ENCODE results near the gene PBLD.
A peak's percentile ranks its signal among the peaks of the same experiment; 100 is the strongest.
"Not testable (repeated sequence)": the region's sequence is repeated elsewhere in the genome, so short reads cannot be mapped to it uniquely, and the experiment has no call there.

Gene PBLD

DNA sequence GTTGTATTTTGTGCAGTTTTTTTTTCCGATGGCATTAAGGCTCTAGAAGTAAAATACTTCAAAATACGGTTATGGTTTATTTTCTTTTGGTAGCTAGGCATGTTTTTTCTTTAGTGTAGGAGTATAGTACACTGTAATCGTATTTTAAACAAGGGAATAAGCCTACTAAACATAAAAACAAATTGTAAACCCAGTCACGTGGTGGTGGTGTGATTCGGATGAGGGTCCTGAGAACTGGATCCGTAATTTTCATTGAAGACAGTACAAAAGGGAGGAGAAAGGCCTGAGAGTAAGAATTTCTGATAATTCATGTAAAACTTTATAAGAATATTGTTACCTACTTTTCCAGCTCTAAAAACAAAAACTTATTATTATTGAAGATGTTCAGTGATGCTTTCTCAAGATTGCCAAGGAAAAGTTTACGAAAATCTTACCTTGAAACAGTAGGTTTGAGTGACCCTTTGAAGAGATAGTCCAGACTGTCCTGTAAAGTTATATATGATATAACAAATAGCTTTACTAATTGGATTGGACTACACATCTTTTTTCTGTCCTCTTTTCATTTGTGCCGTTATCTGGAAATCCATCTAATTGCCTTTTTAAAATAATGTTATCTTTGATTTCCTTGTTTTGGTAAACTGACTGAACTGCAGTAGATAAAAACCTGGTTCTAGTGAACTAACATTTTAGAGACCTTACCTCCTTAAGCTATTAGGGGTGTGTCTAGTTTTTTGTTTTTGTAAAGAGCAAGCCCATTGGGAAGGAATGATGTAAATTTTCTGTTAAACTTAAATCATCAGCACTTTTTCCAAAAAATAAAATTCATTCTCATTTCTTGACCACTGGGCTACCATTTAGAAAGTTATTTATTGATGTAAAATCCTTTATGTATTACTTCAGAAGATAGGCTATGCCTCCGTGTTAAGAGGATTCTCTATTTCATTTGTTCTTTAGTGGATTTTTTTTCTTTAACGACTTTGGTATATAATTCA, 1.0 kb upstream of the PBLD start:
- H3K4me3 ChIP-seq (ENCODE audit: low read depth, low read length) = peak overlapping the region; percentile 89
- no peak for DNase-seq (ENCODE audit: low read depth)
- TF ChIP-seq, protein P1, sequence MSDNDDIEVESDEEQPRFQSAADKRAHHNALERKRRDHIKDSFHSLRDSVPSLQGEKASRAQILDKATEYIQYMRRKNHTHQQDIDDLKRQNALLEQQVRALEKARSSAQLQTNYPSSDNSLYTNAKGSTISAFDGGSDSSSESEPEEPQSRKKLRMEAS (IDR thresholded peaks at IDR 0.05; ENCODE audit: low read depth, low read length) = peak; percentile 81
- no peak for TF ChIP-seq POLR2A (IDR thresholded peaks at IDR 0.05; ENCODE audit: extremely low read depth, insufficient read length)

DNA sequence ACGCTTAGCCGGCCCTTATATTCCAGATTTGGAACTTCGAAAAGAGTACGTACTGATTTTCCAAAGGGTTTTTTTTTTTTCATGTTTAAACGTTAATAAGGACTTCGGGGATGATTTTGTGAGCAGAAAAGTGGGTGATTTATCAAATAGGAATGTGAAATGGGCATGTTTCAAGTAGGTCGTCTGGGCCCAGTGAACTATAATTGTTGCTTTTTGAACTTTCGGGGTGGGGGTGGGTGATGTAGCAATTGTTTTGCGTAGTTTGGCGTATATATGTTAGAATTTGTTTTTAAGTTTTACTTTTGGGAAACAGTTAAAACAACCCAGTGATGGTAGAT, 299 bp upstream of the PBLD start:
- H3K4me3 ChIP-seq (ENCODE audit: low read depth, low read length) = peak overlapping the region; percentile 89
- no peak for TF ChIP-seq POLR2A (IDR thresholded peaks at IDR 0.05; ENCODE audit: extremely low read depth, insufficient read length)
- DNase-seq (ENCODE audit: low read depth) = no peak

DNA sequence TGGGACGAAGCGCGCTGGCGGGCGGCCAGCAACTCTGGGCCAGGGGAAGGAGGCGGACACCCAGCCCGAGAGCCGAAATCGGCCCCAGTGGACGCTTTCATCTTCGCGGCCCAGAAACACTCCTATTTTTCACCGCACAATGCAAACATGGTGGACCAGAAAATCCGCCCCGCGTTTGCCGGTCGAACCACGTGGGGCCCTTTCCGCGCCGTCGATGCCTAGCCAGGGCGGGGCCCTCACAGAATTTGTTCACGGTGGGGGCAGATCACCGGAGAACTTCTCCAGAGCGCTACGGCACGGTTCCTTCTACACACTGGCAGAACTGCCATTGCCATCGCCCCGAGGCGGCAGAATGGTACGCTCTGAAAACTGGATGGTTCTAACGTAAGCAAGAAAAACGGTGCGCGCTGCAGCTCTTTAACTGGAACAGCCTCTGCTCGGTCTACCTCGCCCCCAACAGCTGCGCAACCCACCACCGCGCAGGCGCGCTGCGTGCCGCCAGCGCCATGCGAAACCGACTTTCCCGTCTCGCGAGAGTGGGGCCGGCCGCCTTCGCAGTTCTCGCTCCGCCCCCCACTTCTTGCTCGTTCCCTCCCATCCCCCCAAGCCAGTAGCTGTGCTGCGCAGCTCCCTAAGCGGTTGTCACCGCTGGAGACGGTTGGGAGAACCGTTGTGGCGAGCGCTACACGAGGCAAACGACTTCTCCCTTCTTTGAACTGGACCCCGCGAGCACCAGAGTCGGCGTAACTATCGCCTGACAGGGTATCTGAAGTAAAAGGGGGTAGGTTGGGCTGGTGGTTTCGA, 1.1 kb downstream of the PBLD start, which contains the start of gene HNRNPH3:
HNRNPH3 (plus strand) TSS at position 610 of the 804 bp plus-strand sequence. CDS start 5,158 bp downstream, outside the sequence.
- H3K4me3 ChIP-seq (ENCODE audit: low read depth, low read length) = peak within 1 kb of the TSS; percentile 89
- TF ChIP-seq POLR2A (IDR thresholded peaks at IDR 0.05; ENCODE audit: extremely low read depth, insufficient read length) (peak; percentile 100), MYC (IDR thresholded peaks at IDR 0.05; ENCODE audit: low read depth, low read length) (peak; percentile 92)
- TF ChIP-seq, protein P1 (IDR thresholded peaks at IDR 0.05; ENCODE audit: low read depth, low read length) = peak; percentile 95
- TF ChIP-seq, protein P2, sequence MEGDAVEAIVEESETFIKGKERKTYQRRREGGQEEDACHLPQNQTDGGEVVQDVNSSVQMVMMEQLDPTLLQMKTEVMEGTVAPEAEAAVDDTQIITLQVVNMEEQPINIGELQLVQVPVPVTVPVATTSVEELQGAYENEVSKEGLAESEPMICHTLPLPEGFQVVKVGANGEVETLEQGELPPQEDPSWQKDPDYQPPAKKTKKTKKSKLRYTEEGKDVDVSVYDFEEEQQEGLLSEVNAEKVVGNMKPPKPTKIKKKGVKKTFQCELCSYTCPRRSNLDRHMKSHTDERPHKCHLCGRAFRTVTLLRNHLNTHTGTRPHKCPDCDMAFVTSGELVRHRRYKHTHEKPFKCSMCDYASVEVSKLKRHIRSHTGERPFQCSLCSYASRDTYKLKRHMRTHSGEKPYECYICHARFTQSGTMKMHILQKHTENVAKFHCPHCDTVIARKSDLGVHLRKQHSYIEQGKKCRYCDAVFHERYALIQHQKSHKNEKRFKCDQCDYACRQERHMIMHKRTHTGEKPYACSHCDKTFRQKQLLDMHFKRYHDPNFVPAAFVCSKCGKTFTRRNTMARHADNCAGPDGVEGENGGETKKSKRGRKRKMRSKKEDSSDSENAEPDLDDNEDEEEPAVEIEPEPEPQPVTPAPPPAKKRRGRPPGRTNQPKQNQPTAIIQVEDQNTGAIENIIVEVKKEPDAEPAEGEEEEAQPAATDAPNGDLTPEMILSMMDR (IDR thresholded peaks at IDR 0.05; ENCODE audit: low read depth, low read length) = no peak
- DNase-seq (ENCODE audit: low read depth) = peak; percentile 98

DNA sequence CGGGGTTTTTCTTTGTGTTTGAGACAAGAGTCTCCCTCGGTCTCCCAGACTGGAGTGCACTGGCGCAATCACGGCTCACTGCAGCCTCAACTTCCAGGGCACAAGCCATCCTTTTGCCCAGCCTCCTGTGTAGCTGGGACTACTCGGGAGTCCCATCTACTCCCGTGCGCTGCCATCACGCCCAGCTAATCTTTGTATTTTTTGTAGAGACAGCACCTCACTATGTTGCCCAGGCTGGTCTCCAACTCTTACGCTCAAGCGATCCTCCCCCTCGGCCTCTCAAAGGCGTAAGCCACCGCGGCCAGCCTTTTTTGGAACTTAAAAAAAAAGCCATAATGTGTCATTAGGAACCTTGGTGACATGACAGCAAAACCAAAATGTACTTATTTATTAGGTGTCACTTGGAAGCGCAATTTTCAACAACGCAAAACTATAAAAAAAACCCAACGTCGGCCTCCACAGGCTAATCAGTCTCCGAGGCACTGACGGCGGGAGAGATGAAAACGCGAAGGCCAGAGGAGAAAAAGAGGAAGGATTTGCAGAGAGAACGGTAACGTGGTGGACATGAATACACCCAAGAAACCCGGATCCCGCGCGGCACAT, 1.8 kb downstream of the PBLD start:
- DNase-seq (ENCODE audit: low read depth) = no peak
- H3K4me3 ChIP-seq (ENCODE audit: low read depth, low read length) = peak overlapping the region; percentile 89
- TF ChIP-seq, protein P2 (IDR thresholded peaks at IDR 0.05; ENCODE audit: low read depth, low read length) = no peak
- TF ChIP-seq MYC (IDR thresholded peaks at IDR 0.05; ENCODE audit: low read depth, low read length) = no peak
- TF ChIP-seq, protein P1 (IDR thresholded peaks at IDR 0.05; ENCODE audit: low read depth, low read length) = no peak
- TF ChIP-seq POLR2A (IDR thresholded peaks at IDR 0.05; ENCODE audit: extremely low read depth, insufficient read length) = no peak

DNA sequence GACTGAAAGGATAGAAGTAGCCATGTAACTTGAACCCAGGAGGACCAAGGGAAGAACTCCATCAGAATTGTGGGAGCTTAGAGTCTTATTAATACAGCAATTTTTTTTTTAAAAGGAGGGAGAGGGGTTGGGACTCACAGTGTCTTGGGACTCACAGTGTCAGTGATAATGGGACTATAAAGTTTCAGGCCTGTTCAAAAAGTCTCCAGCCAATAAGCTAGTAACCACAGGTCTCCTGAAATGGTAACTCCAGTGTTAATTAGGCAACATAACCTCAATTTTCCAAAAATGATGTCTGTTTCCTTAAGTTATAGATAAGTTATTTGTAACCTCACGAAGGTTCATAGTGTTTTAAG, 3.2 kb downstream of the PBLD start:
- no peak overlapping the region for H3K4me3 ChIP-seq (ENCODE audit: low read depth, low read length)
- TF ChIP-seq, protein P1 (IDR thresholded peaks at IDR 0.05; ENCODE audit: low read depth, low read length) = no peak; the same call in 1 of the 2 replicates
- no peak for TF ChIP-seq MYC (IDR thresholded peaks at IDR 0.05; ENCODE audit: low read depth, low read length)
- TF ChIP-seq POLR2A (IDR thresholded peaks at IDR 0.05; ENCODE audit: extremely low read depth, insufficient read length) = no peak
- TF ChIP-seq, protein P2 (IDR thresholded peaks at IDR 0.05; ENCODE audit: low read depth, low read length) = no peak
- no peak for DNase-seq (ENCODE audit: low read depth)

DNA sequence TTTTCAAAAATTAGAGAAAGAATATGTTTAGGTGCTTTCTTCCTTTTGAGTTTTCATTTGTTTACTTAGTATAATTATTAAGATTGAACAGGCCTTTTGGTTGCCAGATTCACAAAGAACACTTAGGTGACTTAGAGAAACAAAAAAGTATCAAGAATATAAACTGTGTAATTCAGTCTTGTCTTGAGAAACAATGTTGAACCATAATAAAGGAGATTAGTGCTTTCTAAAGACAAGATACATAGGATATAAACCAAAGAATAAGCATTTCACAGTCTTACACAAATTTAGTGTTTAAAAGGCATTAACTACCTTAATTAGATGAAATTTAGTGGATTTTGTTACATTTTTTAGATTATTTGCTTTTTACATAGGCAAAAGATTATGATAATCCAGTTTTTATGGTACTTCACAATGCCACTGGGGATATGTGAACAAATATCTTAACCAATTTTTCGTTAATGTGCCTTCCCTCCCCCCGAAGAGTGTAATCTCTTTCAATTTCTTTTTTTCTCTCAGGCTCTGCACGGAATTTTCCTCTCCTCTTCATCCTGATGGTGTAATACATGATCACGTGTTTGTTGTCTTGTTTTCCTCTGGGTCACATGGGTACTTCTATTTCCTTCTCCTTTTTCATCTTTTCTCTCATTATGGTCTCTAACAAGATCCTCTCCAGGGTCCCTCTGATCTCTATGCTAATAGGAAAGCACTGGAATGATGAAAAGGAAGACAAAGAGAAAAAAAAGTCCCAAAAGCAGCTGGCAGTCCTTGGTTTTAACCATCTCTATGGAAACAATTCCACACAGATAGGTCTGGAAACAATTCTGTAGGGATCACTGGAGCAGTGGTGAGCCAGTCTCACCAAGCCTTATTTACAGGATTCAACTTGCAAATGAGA, 4.6 kb downstream of the PBLD start:
- TF ChIP-seq POLR2A (IDR thresholded peaks at IDR 0.05; ENCODE audit: extremely low read depth, insufficient read length) (peak; percentile 57), MYC (IDR thresholded peaks at IDR 0.05; ENCODE audit: low read depth, low read length) (peak; percentile 83; the same call in 1 of the 2 replicates)
- TF ChIP-seq, protein P1 (IDR thresholded peaks at IDR 0.05; ENCODE audit: low read depth, low read length) = peak; percentile 100
- TF ChIP-seq, protein P2 (IDR thresholded peaks at IDR 0.05; ENCODE audit: low read depth, low read length) = no peak
- peak overlapping the region; percentile 49 for H3K4me3 ChIP-seq (ENCODE audit: low read depth, low read length)
- peak; percentile 88 for DNase-seq (ENCODE audit: low read depth)

DNA sequence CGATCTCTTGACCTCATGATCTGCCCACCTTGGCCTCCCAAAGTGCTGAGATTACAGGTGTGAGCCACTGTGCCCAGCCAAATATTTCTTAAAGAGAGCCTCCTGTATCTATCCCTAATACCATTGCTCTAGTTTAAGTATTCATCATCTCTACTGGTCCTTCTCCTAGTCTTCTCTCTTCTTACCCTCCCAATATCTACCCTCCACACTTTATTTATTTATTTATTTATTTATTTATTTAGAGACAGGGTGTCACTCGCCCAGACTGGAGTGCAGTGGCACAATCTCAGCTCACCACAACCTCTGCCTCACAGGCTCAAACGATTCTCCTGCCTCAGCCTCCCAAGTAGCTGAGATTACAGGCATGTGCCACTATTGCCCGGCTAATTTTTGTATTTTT, 8.3 kb downstream of the PBLD start:
- not testable (repeated sequence) for DNase-seq (ENCODE audit: low read depth); H3K4me3 ChIP-seq (ENCODE audit: low read depth, low read length)

Measured in NB4 (cell line).